Measurements from ENCODE around the gene ABHD10.
A peak's percentile ranks its signal among the peaks of the same experiment; 100 is the strongest.

Gene ABHD10

DNA sequence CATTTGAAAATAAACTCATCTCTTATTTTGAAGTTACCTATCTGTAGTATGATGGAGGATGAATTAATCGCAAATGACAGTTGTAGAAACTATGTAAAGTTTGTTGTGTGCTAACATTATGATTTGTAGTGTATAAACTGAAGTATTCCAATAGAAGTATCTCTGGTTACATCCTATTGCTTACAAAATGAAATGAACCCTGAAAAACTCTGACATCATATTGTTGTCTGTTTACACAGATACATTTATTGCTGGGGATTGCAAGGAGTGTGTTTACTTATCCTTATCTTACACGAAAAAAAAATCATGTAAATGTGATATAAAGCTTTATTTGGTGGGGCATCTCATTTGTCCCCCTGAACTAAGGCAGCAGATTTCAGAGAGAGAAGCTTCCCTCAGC lies 2.6 kb upstream of the ABHD10 start:
- H3K27ac ChIP-seq = no peak overlapping the region
- H4K20me1 ChIP-seq (ENCODE audit: insufficient read depth) = no peaks in the 10 kb centered on the region
- H2AFZ ChIP-seq (ENCODE audit: low read depth) = no peak overlapping the region
- H3K27me3 ChIP-seq (ENCODE audit: insufficient read depth, low read depth) = no peaks in the 10 kb centered on the region
- no peak overlapping the region for H3K4me3 ChIP-seq (IDR thresholded peaks at IDR 0.05; ENCODE audit: insufficient read depth, low read depth, low read length)
- peaks cover 19% of the 10 kb centered on the region; the same call in 1 of the 2 replicates for H3K79me2 ChIP-seq (ENCODE audit: insufficient read depth, low read depth)
- no peak for TF ChIP-seq CTCF (conservative IDR thresholded peaks at IDR 0.05; ENCODE audit: low read depth, low read length)
- H3K4me1 ChIP-seq (ENCODE audit: low read depth, poor library complexity, severe bottlenecking) = peaks cover 12% of the 10 kb centered on the region
- H3K9ac ChIP-seq = no peak overlapping the region
- no peak overlapping the region for H3K4me2 ChIP-seq
- no peaks in the 10 kb centered on the region for H3K36me3 ChIP-seq (ENCODE audit: insufficient read depth)

GRCh38 chr3:111979434-111980038 lies 710 bp downstream of the ABHD10 start:
- H3K4me2 ChIP-seq = peak overlapping the region; percentile 63
- H3K4me3 ChIP-seq (IDR thresholded peaks at IDR 0.05; ENCODE audit: insufficient read depth, low read depth, low read length) = no peak overlapping the region
- H3K4me1 ChIP-seq (ENCODE audit: low read depth, poor library complexity, severe bottlenecking) = peaks cover 15% of the 10 kb centered on the region
- H4K20me1 ChIP-seq (ENCODE audit: insufficient read depth) = no peaks in the 10 kb centered on the region
- H2AFZ ChIP-seq (ENCODE audit: low read depth) = peak overlapping the region; percentile 84
- no peaks in the 10 kb centered on the region for H3K27me3 ChIP-seq (ENCODE audit: insufficient read depth, low read depth)
- no peaks in the 10 kb centered on the region for H3K36me3 ChIP-seq (ENCODE audit: insufficient read depth)
- peak overlapping the region; percentile 58; the same call in 1 of the 2 replicates for H3K27ac ChIP-seq
- H3K9ac ChIP-seq = peak overlapping the region; percentile 85
- TF ChIP-seq CTCF (conservative IDR thresholded peaks at IDR 0.05; ENCODE audit: low read depth, low read length) = no peak
- H3K79me2 ChIP-seq (ENCODE audit: insufficient read depth, low read depth) = peaks cover 28% of the 10 kb centered on the region; the same call in 1 of the 2 replicates

- peaks cover 15% of the 10 kb centered on the region for H3K4me1 ChIP-seq (ENCODE audit: low read depth, poor library complexity, severe bottlenecking)
- no peak overlapping the region for H3K27ac ChIP-seq
- no peak overlapping the region for H3K9ac ChIP-seq
- H4K20me1 ChIP-seq (ENCODE audit: insufficient read depth) = no peaks in the 10 kb centered on the region
- H2AFZ ChIP-seq (ENCODE audit: low read depth) = no peak overlapping the region
- H3K4me3 ChIP-seq (IDR thresholded peaks at IDR 0.05; ENCODE audit: insufficient read depth, low read depth, low read length) = no peak overlapping the region
- H3K79me2 ChIP-seq (ENCODE audit: insufficient read depth, low read depth) = peaks cover 28% of the 10 kb centered on the region; the same call in 1 of the 2 replicates
- no peaks in the 10 kb centered on the region for H3K27me3 ChIP-seq (ENCODE audit: insufficient read depth, low read depth)
- no peak overlapping the region for H3K4me2 ChIP-seq
- TF ChIP-seq CTCF (conservative IDR thresholded peaks at IDR 0.05; ENCODE audit: low read depth, low read length) = no peak
- no peaks in the 10 kb centered on the region for H3K36me3 ChIP-seq (ENCODE audit: insufficient read depth)
Measured at GRCh38 chr3:111980716-111981456, 2.1 kb downstream of the ABHD10 start.

- Histone ChIP-seq H3K36me3 (ENCODE audit: insufficient read depth) (no peaks in the 10 kb centered on the region), H3K27ac (no peak overlapping the region), H3K4me1 (ENCODE audit: low read depth, poor library complexity, severe bottlenecking) (peaks cover 15% of the 10 kb centered on the region), H3K27me3 (ENCODE audit: insufficient read depth, low read depth) (no peaks in the 10 kb centered on the region), H3K4me2 (no peak overlapping the region), H3K9ac (no peak overlapping the region), H2AFZ (ENCODE audit: low read depth) (no peak overlapping the region), H3K79me2 (ENCODE audit: insufficient read depth, low read depth) (peaks cover 28% of the 10 kb centered on the region; the same call in 1 of the 2 replicates), H4K20me1 (ENCODE audit: insufficient read depth) (no peaks in the 10 kb centered on the region), H3K4me3 (IDR thresholded peaks at IDR 0.05; ENCODE audit: insufficient read depth, low read depth, low read length) (no peak overlapping the region)
- no peak for TF ChIP-seq CTCF (conservative IDR thresholded peaks at IDR 0.05; ENCODE audit: low read depth, low read length)
Measured at GRCh38 chr3:111981457-111981763, 2.6 kb downstream of the ABHD10 start.

Measured in KMS-11 (cell line).